Measurements from ENCODE around the gene HPN.

Gene HPN

GRCh38 chr19:35107545-35107944, 66.0 kb downstream of the HPN start:
- DNase-seq, result peak; percentile 90

GRCh38 chr19:35108730-35109129, 67.2 kb downstream of the HPN start:
- no peak for DNase-seq

- peak; percentile 77 for DNase-seq
Observed at GRCh38 chr19:35109395-35110112, 68.0 kb downstream of the HPN start.

GRCh38 chr19:35110974-35111373, 69.5 kb downstream of the HPN start:
- no peak for DNase-seq

- no peak for DNase-seq
Observed at GRCh38 chr19:35112995-35113688, 71.6 kb downstream of the HPN start.

GRCh38 chr19:35114353-35115176, 73.0 kb downstream of the HPN start:
- peak; percentile 88 for DNase-seq

- peak; percentile 86 for DNase-seq
Observed at GRCh38 chr19:35115177-35115951, 73.8 kb downstream of the HPN start, which contains the start of gene FXYD3. Gene FXYD3, plus strand, starts transcription at chr19:35115823. Its CDS starts 3,554 bp downstream, at chr19:35119377.
